Right lobe of liver (tissue), 6 donors: ENCODE results near the gene LPIN2. TPM values are rescaled to one million over a fixed set of nuclear protein-coding genes. Genes with fewer than 3 reads are reported as not detected.

Source experiments
- ATAC-seq, 4 donors: fragments of 200-7000 bp; cut with Tn5 transposase; one replicate each; pipeline ENCODE4 v1.9.1; 2020; ENCODE audit warnings: mild to moderate bottlenecking in 4 of 4, moderate library complexity in 4 of 4
- DNase-seq, 3 donors: peaks; one replicate each; pipeline ENCODE4 v3.0.0-alpha.2; 2020
- H3K27ac ChIP-seq, 3 donors: fragments of 200-600 bp; one replicate each; pipeline ENCODE4 v1.8.0; 2022
- H3K27me3 ChIP-seq, 2 donors: fragments of 200-600 bp; one replicate each; pipeline ENCODE4 v1.8.0; 2022
- H3K36me3 ChIP-seq, 4 donors: fragments of 200-600 bp; sonication (generic) in 1 of 4; one replicate each; pipeline versions ENCODE4 v1.5.1 to v1.8.0; 2017 to 2022; ENCODE audit warnings: control low read depth in 1 of 4
- H3K4me1 ChIP-seq, 4 donors: fragments of 200-600 bp; sonication (generic) in 1 of 4; one replicate each; pipeline versions ENCODE4 v1.5.1 to v1.8.0; 2017 to 2022; ENCODE audit warnings: control low read depth in 1 of 4
- H3K4me3 ChIP-seq, 3 donors: fragments of 200-600 bp; one replicate each; pipeline ENCODE4 v1.8.0; 2022
- H3K9me3 ChIP-seq, 4 donors: fragments of 200-600 bp; sonication (generic) in 1 of 4; one replicate each; pipeline versions ENCODE4 v1.5.1 to v1.8.0; 2017 to 2022; ENCODE audit warnings: control low read depth in 1 of 4
- CTCF ChIP-seq, 4 donors: fragments of 200-600 bp in 3 of 4; fragments of 450-650 bp in 1 of 4; IDR thresholded peaks; one replicate each; pipeline versions ENCODE4 v1.5.1 to v1.8.0; 2016 to 2022; ENCODE audit warnings: antibody characterized with exemption in 4 of 4, mild to moderate bottlenecking in 2 of 4
- POLR2A ChIP-seq: fragments of 450-650 bp; IDR thresholded peaks from one replicate; pipeline ENCODE4 v1.6.1; 2017; ENCODE audit warnings: antibody characterized with exemption, mild to moderate bottlenecking
- WGBS: methylation state at CpG from one replicate; pipeline ENCODE4 v1.1.6; 2018; ENCODE audit warnings: low coverage, low lambda C conversion rate; ENCODE audit not compliant: insufficient coverage; ENCODE audit errors: missing lambda C conversion rate; 5-methylcytosine and 5-hydroxymethylcytosine counted together
- intact Hi-C, 2 donors: fragments of 100-400 bp; cut with DNase I; formaldehyde crosslinking; loops; one replicate each; pipeline versions ENCODE4 v1.11.2 to v1.14.1; 2022
- total RNA-seq, 6 experiments: library from RNA; depleted of rRNA in 2 of 6; stranded (reverse); fragments of >200 nt in 2 of 6; fragmentation: NEBNext Ultra II Directional in 3 of 6; extraction: Animal tissue kit (Norgen Biotek cat#: 25700) in 3 of 6; gene quantifications; one replicate each; pipeline versions ENCODE4 v1.1.0 to v1.2.4, GENCODE V29; 2016 to 2023
- donor health status: DM: no; HTN: yes; CAD: no.
- donor health status: DM: no; HTN: no; CAD: no.
- donor health status: DM: no; HTN: no; CAD: no.
- donor health status: DM: no; HTN: yes; CAD: no.
- donor health status: DM: no; HTN: yes; CAD: no.

Gene LPIN2
- total RNA-seq, 6 experiments from 2014 or later = 64.9 to 175 (median 150) TPM

GRCh38 chr18:2992995-2993877 lies 19.7 kb downstream of the LPIN2 start:
- no peak overlapping the region for H3K4me3 ChIP-seq
- intact Hi-C loops = no loop called here
- peaks cover 0 to 5% (median 0%) of the 10 kb centered on the region in 4 donors for H3K4me1 ChIP-seq
- no peaks in the 10 kb centered on the region for H3K36me3 ChIP-seq
- ATAC-seq = no peak
- TF ChIP-seq POLR2A = no peak
- 87% methylated on average over 6 of the region's 6 CpGs for WGBS
- no peak for DNase-seq
- no peaks in the 10 kb centered on the region for H3K9me3 ChIP-seq
- no peak overlapping the region for H3K27ac ChIP-seq
- H3K27me3 ChIP-seq = no peaks in the 10 kb centered on the region

GRCh38 chr18:2990956-2991640 lies 21.8 kb downstream of the LPIN2 start:
- WGBS = 67% methylated on average over 3 of the region's 4 CpGs

GRCh38 chr18:2987876-2988790 lies 24.8 kb downstream of the LPIN2 start:
- H3K36me3 ChIP-seq = no peaks in the 10 kb centered on the region
- peaks cover 0 to 38% (median 15%) of the 10 kb centered on the region in 4 donors for H3K4me1 ChIP-seq
- no peak for ATAC-seq
- DNase-seq = no peak
- no peaks in the 10 kb centered on the region for H3K27me3 ChIP-seq
- intact Hi-C loops = loop anchor here in 1 of 2 donors (10.0 kb wide), 1 partner anchor 53 kb away; no protein-coding TSS in a partner anchor
- peak overlapping the region in 1 of 3 donors; percentile 95 for H3K27ac ChIP-seq
- no peak overlapping the region for H3K4me3 ChIP-seq
- no peaks in the 10 kb centered on the region for H3K9me3 ChIP-seq
- TF ChIP-seq POLR2A (no peak), CTCF (IDR thresholded peaks at IDR 0.05) (no peak)
- 90% methylated on average over 5 of the region's 5 CpGs for WGBS

More at GRCh38 chr18:2990956-2991640, 21.8 kb downstream of the LPIN2 start:
- Histone ChIP-seq H3K27me3 (no peaks in the 10 kb centered on the region), H3K4me3 (no peak overlapping the region), H3K36me3 (no peaks in the 10 kb centered on the region), H3K27ac (no peak overlapping the region), H3K4me1 (peaks cover 0 to 9% (median 2%) of the 10 kb centered on the region in 4 donors), H3K9me3 (no peaks in the 10 kb centered on the region)
- ATAC-seq = no peak
- intact Hi-C loops = no loop called here
- TF ChIP-seq POLR2A = no peak
- TF ChIP-seq CTCF (IDR thresholded peaks at IDR 0.05) = no peak
- DNase-seq = no peak

- Histone ChIP-seq H3K4me3 (no peak overlapping the region), H3K27me3 (no peaks in the 10 kb centered on the region), H3K27ac (peak overlapping the region; percentile 78 to 95 (median 94)), H3K4me1 (peaks cover 0 to 42% (median 16%) of the 10 kb centered on the region in 4 donors), H3K36me3 (no peaks in the 10 kb centered on the region), H3K9me3 (no peaks in the 10 kb centered on the region)
- intact Hi-C loops = loop anchor here in 1 of 2 donors (10.0 kb wide), 1 partner anchor 52 kb away; no protein-coding TSS in a partner anchor
- DNase-seq = no peak
- TF ChIP-seq POLR2A (no peak), CTCF (IDR thresholded peaks at IDR 0.05) (no peak)
- 19% methylated on average over 4 of the region's 4 CpGs for WGBS
- peak; percentile 4 to 44 (median 7) for ATAC-seq
These were observed 26.6 kb downstream of the LPIN2 start for GRCh38 chr18:2986150-2986865.
